Iris pigment epithelial cell (primary cell): ENCODE results near the gene ACYP2.

Experiments used
- DNase-seq: peaks from one replicate; pipeline ENCODE4 v3.0.0-alpha.2; 2011; ENCODE audit warnings: low read depth

The ACYP2 gene

DNA sequence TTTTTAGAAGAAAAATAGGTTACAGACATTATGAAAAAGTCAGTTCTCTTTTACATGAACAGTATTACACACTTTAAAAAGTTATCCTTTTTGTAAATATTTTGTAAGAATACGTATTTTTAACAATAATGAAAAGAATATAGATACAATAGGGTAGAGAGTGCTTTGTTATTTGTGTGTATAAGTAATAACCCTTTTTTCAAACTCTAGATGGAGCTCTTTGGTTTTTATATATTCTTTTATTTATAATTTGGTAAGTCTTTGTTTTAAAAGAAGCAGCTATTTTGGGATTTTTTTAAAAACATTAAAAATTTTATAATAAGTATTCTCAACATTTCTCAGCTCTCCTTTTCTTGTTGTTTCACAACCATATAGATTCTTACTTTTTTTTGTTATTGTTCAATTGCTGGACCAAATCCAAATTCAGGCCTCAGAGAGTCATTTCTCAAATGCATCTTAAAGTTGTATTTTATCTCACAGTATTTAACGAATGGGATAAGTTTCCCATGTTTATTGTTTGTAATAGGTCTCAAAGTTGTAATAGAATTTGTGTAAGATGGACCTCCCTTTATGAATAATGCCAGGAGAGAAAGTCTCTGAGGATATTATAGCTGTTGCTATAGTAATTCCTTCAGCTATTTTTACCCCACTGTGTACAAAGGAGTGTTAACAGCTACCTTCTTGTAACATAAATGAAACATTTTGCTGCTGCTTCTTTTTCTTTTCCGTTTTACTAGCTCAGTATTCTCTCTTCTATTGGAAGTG is 46.4 kb downstream of the ACYP2 start:
- no peak for DNase-seq

DNA sequence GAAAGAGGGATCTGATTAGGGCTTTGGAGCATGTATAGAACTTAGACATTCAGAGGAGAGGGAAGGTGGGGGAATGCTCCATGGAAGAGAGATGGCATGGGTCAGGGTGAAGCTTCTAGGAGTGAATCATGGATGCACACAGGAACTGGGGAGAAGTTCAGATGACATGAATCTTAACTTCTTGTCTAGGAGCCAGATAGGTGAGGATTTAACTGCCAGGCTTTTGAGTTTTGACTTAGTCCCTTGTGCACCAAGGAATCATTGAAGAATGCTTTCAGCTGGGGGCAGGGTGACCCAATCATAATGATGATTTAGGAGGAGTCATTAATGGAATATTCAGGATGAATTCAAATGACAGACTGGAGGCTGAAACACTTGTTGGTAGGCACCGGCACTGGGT is 48.7 kb downstream of the ACYP2 start:
- DNase-seq: no peak

DNA sequence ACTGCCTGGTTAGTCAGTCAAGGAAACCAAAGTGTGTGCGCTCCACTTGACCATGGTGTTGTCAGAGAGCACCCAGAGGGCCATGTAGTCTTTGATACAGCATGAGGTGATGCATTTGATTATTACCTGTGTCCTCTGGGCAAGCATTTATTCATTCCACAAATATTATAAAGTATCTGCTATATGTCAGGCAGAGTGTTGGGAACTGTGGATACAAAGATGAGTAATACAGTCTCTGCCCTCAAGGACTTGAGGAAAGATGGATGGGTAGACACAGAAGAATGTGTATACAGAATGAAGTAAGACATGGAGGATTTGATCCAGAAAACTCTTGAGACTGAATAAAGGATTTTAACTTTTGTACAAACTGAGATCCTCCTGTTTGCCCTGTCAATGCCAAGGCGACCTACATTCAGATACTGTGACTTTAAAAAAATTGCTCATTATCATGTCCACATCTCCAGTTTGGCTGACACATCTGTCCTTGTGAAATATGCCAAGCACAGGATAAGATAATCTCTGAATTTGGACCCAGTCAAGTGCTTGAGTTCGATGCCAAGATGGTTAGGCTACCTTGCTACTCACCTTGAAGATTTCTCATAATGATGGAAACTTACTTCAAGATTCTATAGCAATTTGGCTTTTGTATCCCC is 50.8 kb downstream of the ACYP2 start:
- peak; percentile 7 for DNase-seq

DNA sequence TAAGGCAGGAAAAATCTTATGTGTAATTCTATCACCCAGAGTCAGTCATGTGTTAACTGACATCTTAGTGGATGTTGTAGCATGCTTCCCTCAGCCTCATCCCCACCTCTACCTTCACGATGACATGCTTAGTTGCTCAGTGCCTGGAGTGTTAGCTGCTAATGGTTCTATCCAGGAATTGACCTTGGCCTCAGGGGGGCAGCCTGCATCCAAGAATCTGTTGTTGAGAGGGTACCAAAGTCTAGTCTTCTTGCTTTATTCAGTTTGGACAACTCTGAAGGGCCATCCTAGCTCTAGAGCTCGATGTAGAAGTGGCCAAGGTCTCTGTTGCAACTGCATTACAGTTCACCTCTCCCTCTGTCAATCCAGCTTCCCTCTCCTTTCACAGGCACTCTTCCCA is 61.2 kb downstream of the ACYP2 start:
- DNase-seq: peak; percentile 48

DNA sequence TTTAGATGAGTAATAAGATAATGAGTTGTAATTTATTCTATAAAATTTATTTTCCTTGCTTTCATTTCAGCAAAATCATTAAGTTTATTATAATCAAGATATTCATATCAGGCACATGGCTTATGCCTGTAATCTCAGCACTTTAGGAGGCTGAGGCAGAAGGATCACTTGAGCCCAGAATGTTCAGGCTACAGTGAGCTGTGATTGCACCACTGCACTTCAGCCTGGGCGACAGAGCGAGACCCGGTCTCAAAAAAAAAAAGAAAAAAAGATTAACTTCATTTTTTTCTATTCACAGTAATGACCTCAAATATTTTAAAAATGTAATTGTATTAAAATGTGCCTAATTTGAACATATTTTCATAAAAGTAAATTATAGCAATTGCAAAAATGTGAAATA is 67.9 kb downstream of the ACYP2 start:
- DNase-seq: no peak

DNA sequence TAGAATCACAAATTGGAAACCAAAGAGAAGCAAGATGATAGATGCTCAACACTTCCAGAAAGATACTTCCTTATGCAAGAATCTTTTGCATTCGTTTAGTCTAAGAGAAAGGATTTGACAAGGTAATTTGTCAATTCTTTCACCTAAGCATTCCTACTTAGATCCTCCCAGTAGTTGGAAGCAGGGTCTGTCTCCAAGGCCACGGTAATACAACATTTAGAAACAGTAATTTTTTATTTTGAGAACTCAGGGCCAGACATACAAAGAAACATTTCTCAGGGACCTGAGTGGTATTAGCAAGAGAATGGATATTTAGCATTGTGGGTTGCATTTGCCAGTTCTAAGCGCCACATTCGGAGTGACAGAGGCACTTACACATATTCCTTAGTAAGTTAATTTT is 68.6 kb downstream of the ACYP2 start:
- no peak for DNase-seq

DNA sequence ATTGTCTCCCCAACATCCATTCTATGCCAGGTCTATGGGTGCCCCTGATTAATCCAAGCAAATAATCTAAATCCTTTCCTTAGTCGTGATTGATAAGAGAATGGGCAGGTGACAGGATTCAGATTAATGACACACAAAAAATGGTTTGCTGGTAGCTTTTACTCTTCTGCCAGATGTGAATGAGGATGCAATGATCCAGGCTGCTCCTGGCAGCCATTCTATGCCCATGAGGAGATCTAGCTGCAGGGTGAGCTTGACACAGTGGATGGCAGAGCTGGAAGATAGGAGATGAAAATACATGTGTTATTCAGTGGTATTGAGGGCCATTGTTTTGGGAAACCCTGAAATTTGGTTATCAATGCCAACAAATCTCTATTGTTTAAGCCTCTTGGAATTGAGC is 69.7 kb downstream of the ACYP2 start:
- no peak for DNase-seq

DNA sequence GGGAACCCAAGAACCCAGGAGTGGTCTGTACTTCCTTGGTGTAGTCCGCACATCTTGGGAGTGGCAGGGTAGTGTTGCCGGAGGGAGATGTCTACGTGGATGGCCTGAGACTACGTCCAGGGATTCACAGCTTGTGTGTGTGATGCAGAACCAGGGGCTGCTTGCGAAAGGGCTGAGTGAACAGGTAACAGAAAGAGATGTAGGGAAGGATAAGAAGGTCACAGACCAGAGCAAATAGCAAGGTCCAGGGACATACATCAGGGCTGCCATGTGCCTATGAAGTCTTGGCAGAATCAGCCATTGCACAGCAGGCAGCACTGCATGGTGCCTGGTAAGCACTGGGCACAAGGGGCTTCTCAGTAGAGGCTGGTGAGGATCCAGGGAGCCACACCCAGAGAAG is 71.9 kb downstream of the ACYP2 start:
- DNase-seq: no peak

DNA sequence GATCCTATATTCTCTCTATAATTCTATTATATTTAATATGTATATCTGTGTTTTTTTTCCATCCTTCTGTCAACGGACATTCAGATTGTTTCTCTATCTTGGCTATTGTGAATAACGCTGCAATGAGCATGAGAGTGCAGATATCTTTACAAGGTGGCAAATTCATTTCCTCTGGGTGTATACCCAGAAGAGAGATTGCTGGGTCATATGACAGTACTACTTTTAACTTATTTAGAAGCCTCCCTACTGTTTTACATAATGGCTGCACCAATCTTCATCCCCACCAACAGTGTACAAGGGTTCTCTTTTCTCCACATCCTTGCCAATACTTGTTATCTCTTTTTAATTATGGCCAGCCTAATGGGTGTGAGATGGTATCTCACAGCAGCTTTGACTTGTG is 74.1 kb downstream of the ACYP2 start:
- no peak for DNase-seq

DNA sequence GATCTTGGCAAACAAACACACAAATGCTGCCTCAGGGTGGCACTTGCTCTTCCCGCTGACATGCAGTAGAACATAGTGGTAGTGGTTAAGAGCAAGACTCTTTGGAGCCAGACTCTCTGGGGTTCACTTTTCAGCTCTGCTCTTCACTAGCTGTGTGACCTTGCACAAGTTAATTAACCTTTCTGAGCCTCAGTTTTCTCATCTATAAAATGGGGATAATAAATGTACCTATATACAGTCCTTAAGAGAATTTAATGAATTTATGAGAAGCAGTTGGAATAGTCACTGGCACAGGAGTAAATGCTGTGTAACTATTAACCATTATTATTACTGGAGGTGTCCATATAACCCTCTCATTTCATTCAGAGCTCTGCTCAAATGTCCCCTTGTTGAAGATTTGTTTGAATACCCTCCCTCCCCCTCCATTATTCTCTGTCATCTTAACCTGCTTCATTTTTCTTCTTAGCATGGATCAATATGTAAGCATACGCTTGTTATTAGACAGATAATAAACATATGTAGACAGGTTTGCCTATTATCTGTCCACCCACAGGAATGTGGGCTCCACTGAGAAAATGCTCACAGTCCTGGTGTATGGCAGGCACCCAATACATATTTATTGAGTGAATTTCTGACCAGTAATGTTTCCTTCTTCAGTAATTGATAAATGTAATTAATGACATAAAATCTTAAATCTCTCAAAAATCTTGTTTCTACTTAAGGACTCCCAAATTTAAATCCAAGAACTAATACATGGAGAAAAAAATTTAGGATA is 76.1 kb downstream of the ACYP2 start:
- no peak for DNase-seq

DNA sequence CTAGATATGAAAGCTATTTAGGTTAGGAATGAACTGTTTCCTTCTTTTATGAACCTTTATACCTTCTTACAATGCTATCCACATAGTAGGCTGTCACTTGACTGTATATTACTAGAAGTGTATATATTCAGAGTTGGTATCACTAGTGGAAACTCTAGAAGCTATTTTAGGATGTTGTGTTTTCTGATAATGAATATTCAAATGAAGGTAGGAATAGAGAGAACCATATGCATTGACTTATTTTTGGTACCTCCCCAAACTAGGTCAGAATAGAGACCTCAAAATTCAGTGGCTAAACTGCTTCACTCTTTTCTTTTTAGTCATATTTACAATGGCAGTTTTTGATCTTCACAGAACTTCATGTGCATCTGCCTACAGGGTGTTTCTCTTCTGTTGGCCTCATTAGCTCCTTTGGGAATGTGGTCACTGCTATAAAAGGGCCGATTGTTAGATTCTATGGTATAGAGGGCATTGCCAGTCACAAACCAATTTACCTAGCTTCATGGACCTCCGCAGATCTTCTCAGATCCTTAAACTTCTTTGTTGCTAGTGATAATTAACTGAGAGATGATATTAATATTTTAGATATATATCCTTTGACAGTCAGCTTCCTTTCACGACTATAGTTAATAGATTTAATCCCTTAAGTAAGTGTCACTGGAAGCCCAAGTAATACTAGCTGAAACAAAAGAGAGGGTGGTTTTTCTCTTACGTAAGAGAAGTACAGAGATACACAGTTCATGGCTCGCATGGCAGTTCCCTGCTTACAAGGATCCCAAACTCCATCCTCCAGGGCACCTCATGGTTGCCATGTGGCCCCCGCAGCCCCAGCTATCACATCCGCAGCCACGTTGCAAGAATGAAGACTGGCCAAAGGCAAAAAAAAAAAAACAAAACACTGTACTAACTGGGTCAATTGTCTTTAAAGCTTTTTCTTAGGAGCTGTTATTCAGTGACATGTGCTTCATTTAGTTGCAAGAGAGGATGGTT is 79.6 kb downstream of the ACYP2 start:
- DNase-seq: no peak

DNA sequence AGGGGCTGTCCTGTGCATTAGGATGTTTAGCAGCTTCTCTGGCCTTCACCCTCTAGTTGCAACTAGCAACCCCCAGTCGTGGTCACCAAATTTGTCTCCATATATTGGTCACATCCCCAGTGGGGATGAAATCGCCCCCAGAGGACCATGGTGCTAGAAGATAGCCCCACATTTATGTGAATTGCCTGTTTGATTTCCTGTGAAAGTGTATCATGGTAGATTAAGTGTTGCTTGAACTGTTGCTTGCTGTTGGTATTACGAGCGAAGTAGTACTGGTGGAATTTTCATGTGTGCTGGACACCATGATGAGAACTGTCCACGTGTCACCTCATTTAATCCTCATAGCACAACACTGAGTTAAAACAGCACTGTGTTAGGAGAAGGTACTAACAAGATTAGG is 81.2 kb downstream of the ACYP2 start:
- DNase-seq: no peak

DNA sequence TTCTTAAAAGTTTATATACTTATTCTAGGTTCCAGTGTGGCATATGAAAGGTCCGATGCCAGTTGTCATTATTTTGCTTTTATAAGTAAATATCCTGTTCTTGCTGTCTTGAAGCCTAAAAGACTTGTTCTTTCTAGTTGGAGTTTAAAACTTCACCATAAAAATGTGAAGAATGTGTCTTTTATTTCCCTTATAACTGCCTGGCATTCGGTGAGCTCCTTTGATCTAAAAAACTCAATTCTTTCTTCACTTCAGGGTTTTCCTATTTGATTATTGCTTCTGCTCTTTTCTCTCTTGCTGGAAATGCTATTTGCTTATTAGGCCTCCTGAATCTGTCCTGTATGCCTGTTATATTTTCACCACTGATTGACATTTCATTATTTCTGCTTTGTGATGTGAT is 89.1 kb downstream of the ACYP2 start:
- peak; percentile 16 for DNase-seq

DNA sequence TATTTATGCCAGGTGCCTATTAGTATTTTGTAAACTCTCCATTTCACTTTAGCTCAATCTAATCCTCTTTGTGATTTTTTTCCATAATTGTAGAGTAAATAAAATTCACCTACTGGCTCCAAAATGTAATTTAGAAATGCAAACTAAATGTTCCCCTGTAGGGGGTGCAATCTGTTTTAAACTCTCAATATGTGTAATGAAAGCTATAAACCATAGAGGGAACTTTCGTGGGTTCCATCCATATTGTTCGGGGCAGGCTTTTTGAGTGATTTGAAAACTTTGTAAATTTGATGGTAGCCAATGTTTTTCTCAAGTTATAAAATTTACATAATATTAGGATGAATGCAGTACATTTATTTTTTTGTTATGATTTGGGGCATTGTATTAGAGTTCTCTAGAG is 91.2 kb downstream of the ACYP2 start:
- peak; percentile 53 for DNase-seq

DNA sequence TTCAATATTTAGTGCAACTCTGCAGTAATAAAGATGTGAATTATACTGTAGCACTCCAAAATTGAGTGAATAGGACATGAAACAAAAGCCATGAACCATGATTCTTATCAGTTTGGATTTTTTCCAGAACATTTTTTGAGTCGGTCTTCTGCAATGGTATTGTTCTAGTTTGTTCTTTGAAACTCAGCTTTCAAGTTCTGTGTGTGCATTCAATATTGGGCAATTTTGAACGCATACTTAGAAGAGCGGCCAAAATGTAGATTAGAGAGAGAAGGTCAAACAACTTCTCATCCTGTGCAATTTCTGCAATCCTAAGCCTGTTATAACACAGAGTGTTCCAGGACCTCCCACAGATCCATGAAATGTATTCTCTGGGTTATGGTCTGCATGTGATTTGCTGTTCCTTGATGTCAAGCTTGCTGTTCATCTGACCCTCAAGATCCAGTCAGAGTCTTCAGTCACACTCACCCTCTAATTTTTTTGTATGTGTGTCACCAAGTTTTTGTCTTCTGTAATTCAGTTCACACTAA is 92.3 kb downstream of the ACYP2 start:
- peak; percentile 86 for DNase-seq

DNA sequence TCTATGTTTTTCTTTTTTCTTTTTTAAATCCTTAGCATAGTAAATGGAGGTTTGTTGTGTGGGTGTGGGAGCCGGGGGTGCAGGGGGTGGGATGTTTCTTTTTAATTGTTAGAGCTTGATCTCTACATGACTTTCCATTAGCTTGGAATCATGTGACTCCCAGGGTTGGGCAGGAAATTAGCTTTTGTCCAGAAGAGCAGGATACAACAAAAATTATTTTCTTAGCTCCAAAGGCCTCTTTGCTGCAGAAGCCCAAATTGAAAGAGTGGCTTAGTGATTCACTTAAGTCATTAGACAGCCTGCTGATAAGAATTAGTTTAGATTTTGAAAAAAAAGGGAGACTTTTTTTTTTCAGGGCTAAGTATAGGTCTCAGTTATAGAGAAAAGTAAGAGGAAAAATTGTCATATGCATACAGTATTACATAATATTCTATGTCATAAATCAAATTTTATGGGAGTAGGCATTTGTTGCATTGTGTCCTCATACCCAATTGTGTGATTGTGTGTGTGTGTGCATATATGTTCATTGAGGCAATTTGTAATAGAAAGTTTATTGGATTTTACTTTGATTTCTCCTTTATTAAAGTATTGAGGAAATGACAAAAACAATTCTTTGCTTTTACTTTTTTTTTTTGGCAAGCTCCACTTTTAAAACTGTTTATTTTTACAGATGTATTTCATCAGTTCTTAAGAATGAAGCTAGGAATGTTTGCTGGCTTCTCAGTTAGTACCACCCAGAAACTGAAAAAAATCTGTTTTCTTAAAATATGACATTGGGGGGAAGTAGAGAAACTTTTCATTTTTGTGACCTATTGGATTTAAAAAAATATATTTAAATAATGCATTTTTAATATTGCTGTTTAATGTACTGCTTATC is 93.2 kb downstream of the ACYP2 start:
- DNase-seq: peak; percentile 70

DNA sequence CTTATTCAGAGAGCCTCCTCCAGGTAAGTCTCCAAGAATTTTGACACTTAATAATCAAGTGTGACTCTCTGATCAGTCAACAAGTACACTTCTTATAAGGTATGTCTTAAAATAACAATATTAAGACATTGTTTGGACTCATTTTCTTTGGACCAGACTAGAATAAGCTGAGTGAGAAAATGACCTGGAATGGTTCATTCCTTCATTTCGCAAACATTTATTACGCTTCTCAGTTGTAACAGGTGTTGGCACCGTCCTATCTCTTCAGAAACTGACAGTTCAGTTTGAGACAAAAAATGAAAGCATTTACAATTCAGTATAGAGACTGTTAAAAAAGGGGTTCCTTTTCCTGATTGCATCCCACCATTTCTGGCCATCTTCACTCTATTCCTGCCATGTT is 94.0 kb downstream of the ACYP2 start:
- DNase-seq: peak; percentile 53

DNA sequence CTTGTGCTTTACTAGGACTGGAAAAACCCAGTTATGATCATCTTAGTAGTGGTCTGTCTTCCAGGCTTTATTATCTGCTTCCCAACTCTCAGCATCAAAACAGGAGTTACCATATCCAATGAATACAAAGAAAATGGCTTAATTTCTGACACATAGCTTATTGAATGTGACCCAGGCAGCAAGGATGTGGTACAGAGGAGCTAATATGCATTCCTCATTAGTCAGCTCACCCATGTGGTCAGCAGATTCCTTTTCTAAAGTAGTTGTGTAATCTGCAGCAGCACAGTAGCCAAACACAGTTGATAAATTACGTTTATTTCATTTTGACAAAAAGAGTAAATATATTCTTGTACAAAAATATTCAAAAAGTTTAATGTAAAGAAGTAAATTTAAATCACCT is 97.0 kb downstream of the ACYP2 start:
- DNase-seq: peak; percentile 98

DNA sequence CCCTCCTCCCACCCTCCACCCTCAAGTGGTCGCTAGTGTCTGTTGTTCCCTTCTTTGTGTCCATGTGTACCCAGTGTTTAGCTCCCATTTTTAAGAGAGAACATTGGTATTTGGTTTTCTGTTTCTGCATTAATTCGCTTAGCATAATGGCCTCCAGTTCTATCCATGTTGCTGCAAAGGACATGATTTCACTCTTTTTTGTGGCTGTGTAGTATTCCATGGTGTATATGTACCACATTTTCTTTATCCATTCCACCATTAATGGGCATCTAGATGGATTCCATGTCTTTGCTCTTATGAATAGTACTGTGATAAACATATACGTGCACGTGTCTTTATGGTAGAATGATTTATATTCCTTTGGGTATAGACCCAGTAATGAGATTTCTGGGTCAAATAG is 97.7 kb downstream of the ACYP2 start:
- DNase-seq: no peak

DNA sequence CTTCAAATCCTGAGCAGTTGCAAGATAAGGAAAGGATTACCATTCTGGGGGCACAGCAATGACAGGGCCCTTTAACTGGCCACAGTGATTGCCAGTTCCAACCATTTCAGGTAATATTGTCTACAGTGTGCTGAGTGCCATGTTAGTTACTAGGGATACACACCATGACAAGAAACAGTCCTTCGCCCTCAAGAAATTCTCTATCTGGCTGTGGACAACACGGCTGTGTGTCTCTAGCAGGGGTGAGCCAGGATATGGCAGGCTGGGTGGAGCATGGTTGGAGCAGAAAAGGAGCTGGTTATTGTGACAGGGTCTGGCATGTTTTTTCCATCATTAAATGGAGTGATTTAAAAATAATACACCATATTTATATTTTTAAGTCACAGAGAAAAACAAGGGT is 109.6 kb downstream of the ACYP2 start:
- DNase-seq: no peak

DNA sequence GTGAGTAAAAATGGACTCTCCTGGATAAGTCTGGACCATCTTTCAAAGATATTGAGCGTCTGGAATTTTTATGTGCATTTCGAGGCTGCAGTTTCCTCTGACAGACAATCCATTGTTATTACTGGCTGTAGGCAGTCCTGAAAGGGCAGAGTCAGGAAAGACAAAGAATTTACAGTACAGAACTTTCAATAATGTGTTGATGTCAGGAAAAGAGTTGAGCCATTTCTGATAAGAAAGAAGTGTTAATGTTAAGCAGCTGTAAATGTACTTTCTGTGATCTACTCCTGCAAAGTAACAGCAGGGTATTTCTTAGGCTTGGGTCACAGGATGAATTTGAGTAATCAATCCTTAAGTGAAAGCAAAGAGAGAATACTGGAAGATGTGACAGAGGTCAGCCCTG is 110.8 kb downstream of the ACYP2 start:
- DNase-seq: no peak
